ENCODE results near the gene SDK1. TPM values are rescaled to one million over a fixed set of nuclear protein-coding genes. Genes with fewer than 3 reads are reported as not detected.

The SDK1 gene
- total and polyA plus RNA-seq, 7 donors = 0.31 to 2.4 (median 1.3) TPM

DNA sequence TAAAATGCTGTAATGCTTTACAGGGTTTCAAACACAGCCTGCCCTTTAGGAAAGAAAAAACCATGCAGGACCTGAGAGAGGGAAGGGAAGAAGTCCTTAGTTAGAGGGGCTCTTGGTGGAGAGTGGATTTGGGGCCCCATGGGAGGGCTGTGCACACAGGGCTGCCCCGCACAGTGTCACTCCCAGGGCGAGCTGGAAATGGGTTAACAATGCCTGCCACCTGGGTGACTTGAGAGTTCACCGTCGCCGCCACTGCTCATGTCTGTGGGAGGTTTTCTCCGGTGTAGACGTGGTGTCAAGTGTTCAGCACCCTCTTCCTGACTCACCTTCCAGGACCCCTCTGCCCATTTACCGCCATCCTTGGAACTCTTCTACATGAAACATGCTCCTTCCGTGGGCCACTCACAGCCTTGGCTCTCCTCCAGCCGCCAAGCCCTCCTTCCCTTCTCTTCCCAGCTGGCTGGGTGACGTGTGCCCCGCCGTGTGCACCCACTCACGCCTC, 686.4 kb downstream of the SDK1 start:
- WGBS, 3 donors = 89 to 90% (median 89%) methylated on average over 14 of the region's 14 CpGs
- Histone ChIP-seq H3K4me3 (no peak overlapping the region), H3K27me3 (ENCODE audit: insufficient read depth in 3 of 3, low read length in 2 of 3) (no peaks in the 10 kb centered on the region), H3K27ac (no peak overlapping the region), H3K36me3 (ENCODE audit: insufficient read depth in 1 of 2, low read depth in 1 of 2) (no peaks in the 10 kb centered on the region), H3K9me3 (no peaks in the 10 kb centered on the region), H3K4me1 (no peaks in the 10 kb centered on the region)
- TF ChIP-seq, protein P1, sequence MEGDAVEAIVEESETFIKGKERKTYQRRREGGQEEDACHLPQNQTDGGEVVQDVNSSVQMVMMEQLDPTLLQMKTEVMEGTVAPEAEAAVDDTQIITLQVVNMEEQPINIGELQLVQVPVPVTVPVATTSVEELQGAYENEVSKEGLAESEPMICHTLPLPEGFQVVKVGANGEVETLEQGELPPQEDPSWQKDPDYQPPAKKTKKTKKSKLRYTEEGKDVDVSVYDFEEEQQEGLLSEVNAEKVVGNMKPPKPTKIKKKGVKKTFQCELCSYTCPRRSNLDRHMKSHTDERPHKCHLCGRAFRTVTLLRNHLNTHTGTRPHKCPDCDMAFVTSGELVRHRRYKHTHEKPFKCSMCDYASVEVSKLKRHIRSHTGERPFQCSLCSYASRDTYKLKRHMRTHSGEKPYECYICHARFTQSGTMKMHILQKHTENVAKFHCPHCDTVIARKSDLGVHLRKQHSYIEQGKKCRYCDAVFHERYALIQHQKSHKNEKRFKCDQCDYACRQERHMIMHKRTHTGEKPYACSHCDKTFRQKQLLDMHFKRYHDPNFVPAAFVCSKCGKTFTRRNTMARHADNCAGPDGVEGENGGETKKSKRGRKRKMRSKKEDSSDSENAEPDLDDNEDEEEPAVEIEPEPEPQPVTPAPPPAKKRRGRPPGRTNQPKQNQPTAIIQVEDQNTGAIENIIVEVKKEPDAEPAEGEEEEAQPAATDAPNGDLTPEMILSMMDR (IDR thresholded peaks at IDR 0.05) = no peak
- no peak for DNase-seq
- intact Hi-C loops (cut with DNase I) = no loop called here
- ATAC-seq = no peak

DNA sequence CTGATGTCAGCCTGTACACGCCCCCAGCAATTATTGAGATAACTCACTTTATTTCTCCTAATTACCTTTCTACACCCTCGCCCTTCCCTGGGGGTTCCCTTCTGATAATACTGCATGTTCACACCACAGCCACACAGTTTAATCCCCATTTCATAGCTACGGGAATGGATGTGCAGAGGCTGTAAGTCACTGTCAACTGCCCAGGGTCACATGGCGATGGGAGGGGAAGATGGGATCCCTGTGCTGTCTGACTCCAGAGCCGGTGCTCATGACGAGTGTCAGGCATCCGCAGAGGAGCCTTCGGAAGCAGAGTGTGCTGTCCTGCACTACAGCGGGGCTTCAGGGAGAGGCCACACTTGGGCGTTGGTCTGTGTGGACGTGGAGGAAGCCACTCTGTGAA, 688.7 kb downstream of the SDK1 start:
- H3K36me3 ChIP-seq (ENCODE audit: insufficient read depth in 1 of 2, low read depth in 1 of 2) = no peaks in the 10 kb centered on the region
- no peaks in the 10 kb centered on the region for H3K4me1 ChIP-seq
- no peaks in the 10 kb centered on the region for H3K9me3 ChIP-seq
- TF ChIP-seq, protein P1 (IDR thresholded peaks at IDR 0.05) = no peak
- WGBS, 3 donors = 96 to 97% (median 96%) methylated on average over 11 of the region's 11 CpGs
- intact Hi-C loops (cut with DNase I) = no loop called here
- ATAC-seq (no peak), DNase-seq (no peak)
- H3K27ac ChIP-seq = no peak overlapping the region
- no peak overlapping the region for H3K4me3 ChIP-seq
- no peaks in the 10 kb centered on the region for H3K27me3 ChIP-seq (ENCODE audit: insufficient read depth in 3 of 3, low read length in 2 of 3)

DNA sequence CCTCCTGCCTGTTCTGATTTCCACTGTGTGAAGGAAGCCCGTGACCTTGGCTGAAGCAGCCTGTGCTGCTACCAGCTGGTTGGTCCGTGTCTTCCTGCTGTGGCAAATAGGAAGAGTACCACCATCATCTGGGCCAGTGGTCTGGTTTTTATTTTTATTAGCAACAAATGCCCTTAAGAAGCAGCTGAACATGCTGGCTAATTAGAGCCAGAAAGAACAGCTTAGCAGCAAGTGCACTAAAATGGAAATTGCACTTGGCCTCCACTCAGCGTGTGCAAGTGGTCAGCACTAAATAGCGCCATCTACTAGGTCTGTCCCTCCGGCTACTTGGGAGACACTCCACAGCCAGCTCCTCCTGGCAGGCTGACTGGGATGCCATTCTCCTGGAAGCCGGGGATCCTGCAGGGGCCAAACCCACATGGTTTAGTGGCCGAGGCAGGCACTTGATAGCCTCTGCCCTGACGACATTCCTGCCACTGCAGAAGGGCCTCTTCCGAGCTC, 690.7 kb downstream of the SDK1 start:
- intact Hi-C loops (cut with DNase I) = no loop called here
- no peaks in the 10 kb centered on the region for H3K27me3 ChIP-seq (ENCODE audit: insufficient read depth in 3 of 3, low read length in 2 of 3)
- ATAC-seq (peak; percentile 56 to 94 (median 85)), DNase-seq (no peak)
- H3K4me1 ChIP-seq = no peaks in the 10 kb centered on the region
- TF ChIP-seq, protein P1 (IDR thresholded peaks at IDR 0.05) = peak; percentile 17
- no peak overlapping the region for H3K27ac ChIP-seq
- H3K36me3 ChIP-seq (ENCODE audit: insufficient read depth in 1 of 2, low read depth in 1 of 2) = no peaks in the 10 kb centered on the region
- no peaks in the 10 kb centered on the region for H3K9me3 ChIP-seq
- H3K4me3 ChIP-seq = no peak overlapping the region
- WGBS, 3 donors = 24 to 35% (median 28%) methylated on average over 9 of the region's 9 CpGs

DNA sequence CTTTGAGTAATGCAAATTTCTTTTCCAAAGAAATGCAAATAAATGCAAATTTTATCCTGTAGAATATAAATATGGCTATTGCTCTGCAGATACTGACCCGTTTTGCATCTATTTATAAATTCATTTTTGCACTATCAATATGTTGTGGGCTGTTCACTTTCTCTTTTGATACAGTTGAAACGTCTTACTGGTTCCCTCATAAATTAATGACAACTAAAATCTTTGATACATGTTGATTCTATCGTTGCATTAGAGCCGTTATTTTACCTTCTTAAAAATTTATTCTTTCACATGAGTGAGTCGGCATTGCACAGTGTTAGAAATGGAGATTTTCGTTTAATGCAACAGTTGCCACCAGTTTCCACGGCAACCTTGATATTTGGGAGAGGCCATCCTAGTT, 691.8 kb downstream of the SDK1 start:
- H3K4me3 ChIP-seq = no peak overlapping the region
- no peaks in the 10 kb centered on the region for H3K4me1 ChIP-seq
- H3K27me3 ChIP-seq (ENCODE audit: insufficient read depth in 3 of 3, low read length in 2 of 3) = no peaks in the 10 kb centered on the region
- H3K9me3 ChIP-seq = no peaks in the 10 kb centered on the region
- no peak for DNase-seq
- H3K27ac ChIP-seq = no peak overlapping the region
- no peak for ATAC-seq
- no peaks in the 10 kb centered on the region for H3K36me3 ChIP-seq (ENCODE audit: insufficient read depth in 1 of 2, low read depth in 1 of 2)
- TF ChIP-seq, protein P1 (IDR thresholded peaks at IDR 0.05) = no peak
- intact Hi-C loops (cut with DNase I) = no loop called here
- 89 to 94% (median 91%) methylated on average over 7 of the region's 7 CpGs for WGBS, 3 donors

DNA sequence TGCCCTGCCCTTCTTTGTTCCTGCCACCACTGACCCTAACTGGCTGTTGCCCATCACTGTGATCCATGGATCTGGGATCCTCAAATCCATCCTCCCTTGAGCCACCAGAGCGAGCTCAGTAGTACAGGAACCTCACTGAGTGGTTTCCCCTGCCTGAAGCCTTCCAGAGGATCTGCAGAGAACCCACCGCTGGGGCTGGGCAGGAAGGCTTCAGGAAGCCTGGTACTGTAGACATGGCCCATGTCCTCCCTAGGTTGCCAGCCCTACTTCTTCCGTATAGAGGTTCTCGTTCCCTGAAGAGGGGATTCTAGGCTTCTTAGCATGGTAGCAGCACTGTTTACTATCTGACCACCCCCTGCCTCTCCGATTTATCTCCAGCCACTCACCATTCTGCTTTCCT, 693.7 kb downstream of the SDK1 start:
- intact Hi-C loops (cut with DNase I) = no loop called here
- H3K36me3 ChIP-seq (ENCODE audit: insufficient read depth in 1 of 2, low read depth in 1 of 2) = no peaks in the 10 kb centered on the region
- no peak overlapping the region for H3K27ac ChIP-seq
- WGBS, 3 donors = 84 to 98% (median 95%) methylated on average over 5 of the region's 5 CpGs
- H3K27me3 ChIP-seq (ENCODE audit: insufficient read depth in 3 of 3, low read length in 2 of 3) = no peaks in the 10 kb centered on the region
- TF ChIP-seq, protein P1 (IDR thresholded peaks at IDR 0.05) = no peak
- no peaks in the 10 kb centered on the region for H3K9me3 ChIP-seq
- H3K4me3 ChIP-seq = no peak overlapping the region
- no peaks in the 10 kb centered on the region for H3K4me1 ChIP-seq
- ATAC-seq = no peak
- DNase-seq = no peak

Measured in psoas muscle (tissue), 8 donors.